GM18861 (cell line): Measurements from ENCODE around the gene ANKS1B.

Source experiments
- ATAC-seq: cut with Tn5 transposase; IDR thresholded peaks from one replicate; pipeline ENCODE4 v1.9.1; 2021; ENCODE audit not compliant: unreplicated experiment

The ANKS1B gene

GRCh38 chr12:99493197-99493596, 491.5 kb downstream of the ANKS1B start:
- ATAC-seq: no peak

DNA sequence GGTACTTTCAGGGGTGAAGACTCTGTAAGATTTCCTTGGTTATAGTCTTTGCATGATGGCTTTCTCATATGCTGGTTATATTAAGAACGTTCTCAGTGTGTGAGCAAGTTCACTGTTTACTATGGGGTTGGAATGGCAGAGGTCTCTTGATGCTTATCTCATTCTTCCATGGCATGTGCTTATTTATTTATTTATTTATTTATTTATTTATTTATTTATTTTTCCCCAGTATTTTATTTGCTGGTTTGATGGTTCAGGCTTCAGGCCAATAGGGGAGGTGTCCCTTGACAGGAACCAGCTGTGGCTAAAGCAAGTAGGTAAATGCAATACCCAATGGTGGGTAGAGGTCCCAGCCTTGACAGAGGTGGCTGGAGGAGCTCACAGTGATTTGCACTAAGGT, 498.5 kb downstream of the ANKS1B start:
- no peak for ATAC-seq

DNA sequence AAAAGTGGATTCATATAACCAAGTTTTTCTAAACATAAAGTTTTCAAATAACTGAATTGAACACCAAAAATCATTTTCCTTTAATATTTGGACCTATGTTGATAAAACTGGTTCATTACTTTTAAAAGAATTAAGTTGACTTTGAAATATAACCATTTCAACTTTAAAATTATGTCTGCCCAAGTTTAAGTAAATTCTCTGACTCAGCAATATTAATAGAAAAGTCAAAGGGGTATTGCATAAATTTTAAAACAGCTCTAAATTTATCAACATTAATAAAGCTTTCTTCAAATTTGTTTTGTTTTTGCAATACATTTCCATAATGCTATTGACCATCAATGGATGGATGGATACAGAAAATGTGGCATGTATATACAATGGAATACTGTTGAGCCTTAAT, 505.6 kb downstream of the ANKS1B start:
- ATAC-seq: no peak

DNA sequence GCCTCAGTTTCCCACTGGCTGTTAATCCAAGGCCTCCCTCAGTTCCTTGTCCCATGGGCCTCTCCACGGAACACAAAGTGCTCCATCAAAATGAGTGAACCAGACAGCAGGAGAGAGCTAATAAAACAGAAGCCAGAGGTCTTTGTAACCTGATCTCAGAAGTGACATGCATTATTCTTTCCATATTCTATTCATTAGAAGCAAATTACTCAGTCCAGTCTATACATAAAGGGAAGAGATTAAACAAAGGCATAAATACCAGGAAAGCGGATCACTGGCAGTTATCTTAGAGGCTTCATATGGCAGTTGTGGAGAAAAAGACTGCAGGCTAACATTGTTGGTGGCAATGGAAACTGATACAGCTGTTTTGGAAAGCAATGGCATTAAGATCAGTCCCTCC, 507.8 kb downstream of the ANKS1B start:
- ATAC-seq: no peak

DNA sequence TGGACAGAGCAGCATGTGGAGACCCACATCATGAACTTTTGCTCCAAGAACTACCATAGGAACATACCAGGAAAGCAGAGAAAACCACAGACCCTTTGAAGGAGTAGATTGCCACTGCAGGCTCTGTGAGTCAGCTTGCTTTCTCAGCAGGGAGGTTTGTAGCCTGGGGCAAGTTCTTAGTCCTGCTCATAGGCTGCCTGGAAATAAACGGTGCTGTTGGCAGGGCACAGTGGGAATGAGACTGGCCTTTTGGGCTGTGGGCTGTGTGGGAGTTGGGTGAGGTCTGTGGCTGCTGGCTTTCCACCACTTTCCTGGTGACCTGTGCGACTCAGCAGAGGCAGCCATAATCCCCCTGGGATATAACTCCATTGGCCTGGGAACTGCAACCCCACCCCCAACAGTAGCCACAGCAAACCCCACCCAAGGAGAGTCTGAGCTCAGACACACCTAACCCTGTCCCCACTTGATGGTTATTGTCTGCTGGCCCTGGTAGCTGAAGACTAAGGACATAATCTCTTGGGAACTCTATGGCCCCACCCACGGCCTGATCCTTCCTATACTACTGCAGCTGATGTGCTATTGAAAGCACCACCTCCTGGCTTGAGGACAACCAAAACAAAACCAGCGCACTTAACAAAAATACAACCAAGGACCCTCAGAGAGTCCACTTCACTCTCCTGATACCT, 529.2 kb downstream of the ANKS1B start:
- ATAC-seq: no peak

- ATAC-seq: no peak
Measured at GRCh38 chr12:99454539-99455172, 530.1 kb downstream of the ANKS1B start.

DNA sequence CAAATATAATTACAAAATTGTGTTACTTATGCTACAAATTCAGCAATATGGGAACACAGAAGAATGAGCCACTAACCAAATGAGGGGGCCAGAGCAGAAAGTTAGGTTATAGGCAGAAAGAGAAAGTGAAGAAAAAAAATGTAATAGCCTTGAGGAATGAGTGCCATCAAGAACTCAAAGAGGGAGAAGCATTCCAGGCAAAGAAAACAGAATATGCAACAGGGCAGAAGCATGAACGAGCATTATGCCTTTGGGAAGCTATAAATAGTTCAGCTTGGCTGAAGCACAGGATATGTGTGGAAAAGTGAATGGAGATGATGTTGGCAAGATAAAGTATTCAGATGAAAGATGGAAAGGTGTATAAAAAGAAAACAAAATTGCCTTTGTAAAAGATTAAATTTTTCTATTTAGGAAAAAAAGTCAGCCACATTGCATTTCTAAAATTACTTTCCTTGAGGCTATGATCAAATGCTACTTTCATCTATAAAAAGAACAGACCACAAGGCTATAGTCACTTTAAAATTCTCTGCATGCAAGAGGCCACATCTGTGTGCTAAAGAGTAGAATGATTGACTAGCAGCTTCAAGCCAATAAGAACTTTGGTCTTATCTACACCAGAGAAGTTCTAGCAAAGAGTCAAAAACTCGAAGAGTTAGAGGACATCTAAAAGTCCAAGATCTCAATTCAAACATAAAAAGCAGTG, 530.7 kb downstream of the ANKS1B start:
- ATAC-seq: peak; percentile 72

DNA sequence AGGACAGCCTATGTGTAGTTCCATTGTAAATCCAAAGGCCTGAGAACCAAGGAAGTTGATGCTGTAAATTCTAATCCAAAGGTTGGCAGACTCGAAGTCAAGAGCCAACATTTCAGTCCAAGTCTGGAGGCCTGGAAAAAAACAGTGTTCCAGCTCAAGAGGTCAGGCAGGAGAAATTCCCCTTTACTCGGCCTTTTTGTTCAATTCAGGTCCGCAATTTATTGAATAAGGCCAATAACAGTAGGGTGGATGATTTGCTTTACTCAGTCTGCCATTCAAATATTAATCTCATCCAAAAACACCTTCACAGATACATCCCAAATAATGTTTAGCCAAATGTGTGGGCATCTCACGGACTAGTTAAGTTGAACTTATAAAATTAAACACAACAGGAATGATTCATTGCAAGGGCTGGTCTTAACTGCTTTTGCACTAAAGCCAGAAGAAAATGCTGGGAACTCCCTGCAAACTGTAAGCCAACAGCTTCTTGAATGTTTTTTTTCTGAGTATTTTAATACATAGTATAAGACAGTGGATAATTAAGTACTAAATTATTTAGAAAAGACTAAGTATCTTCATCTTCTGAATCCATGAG, 534.6 kb downstream of the ANKS1B start:
- ATAC-seq: no peak

- peak; percentile 79 for ATAC-seq
Measured at GRCh38 chr12:99444859-99445316, 539.8 kb downstream of the ANKS1B start.

DNA sequence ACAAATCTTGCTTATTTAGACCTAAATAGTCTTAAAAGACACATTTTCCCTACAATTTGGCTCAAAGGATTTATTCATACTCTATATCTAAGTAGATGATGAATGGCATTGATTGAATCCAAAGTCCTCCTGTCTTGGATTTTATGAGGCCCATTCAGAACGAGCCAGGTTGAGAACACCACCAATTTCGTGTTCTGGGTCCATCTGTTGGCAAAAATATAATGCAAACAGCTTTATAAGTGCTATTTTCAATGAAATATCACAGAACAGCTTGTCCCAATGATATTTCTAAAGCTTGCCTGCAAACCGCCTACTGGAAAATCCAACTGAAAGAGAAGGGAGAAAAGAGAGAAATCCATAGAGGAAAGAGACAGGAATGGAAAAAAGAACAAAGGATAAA, 542.0 kb downstream of the ANKS1B start:
- ATAC-seq: no peak

DNA sequence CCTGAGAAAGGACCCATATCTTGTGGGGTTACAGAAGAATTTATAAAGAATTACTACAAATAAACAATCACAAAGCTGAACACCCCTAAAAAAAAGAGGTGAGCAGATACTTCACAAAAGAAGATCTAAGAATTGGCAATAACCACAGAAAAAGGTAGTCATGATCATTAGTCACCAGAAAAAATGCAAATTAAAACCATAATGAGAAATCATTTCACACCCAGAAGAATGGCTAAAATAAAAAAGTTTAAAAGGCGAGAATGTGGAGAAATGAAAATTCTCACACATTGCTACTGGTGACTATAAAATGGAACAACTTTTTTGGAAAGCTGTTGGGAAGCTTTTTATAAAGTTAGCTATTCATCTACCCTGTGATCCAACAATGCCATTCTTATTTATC, 545.3 kb downstream of the ANKS1B start:
- ATAC-seq: no peak

- peak; percentile 99 for ATAC-seq
Measured at GRCh38 chr12:99436584-99436983, 548.2 kb downstream of the ANKS1B start.

DNA sequence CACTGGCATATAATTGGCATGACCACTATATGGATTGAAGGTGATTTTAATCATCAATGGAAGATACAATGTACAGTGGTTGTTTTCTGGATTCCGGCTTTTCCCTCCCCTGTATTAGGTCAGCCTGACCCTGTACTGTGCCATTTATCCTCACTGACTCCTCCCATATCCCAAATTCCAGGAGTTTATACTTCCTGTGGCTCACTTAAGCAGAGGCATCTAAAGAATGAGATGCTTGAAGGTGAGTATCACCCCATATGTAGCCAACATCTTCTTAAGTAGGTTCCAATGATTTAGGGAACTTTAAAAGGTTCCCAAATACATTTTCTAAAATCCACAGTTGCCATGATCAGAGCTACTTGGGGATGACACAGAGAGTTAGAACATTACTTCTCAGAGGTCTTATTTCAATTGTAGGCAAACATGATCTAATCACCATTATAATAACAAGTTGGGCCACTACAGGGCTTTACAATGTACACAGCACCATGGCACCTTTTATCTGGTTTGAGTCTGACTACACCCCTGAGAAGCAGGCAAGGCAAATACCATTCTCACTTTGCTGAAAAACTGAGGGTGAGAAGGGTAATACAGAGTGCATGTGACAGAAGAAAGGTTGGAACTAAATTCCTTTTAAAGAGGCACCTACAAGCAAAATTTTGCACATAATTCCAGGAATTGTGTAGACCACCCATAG, 549.5 kb downstream of the ANKS1B start:
- ATAC-seq: no peak

DNA sequence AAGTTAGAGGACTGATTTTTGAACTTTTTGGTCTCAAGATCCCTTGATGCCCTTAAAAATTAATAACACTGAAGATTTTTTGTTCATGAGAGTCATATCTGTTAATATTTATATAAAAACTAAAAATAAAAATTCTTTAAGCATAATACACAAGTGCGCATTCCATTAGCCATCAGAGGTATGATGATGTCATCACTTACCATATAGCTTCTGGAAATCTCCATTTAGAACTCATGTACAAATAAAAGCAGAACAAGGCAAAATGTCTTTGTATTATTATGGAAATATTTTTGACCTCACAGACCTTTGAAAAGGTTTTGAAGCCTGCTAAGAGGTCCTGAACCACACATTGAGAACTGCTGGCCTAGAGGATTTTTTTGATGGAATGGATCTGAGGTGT, 551.6 kb downstream of the ANKS1B start:
- ATAC-seq: no peak

DNA sequence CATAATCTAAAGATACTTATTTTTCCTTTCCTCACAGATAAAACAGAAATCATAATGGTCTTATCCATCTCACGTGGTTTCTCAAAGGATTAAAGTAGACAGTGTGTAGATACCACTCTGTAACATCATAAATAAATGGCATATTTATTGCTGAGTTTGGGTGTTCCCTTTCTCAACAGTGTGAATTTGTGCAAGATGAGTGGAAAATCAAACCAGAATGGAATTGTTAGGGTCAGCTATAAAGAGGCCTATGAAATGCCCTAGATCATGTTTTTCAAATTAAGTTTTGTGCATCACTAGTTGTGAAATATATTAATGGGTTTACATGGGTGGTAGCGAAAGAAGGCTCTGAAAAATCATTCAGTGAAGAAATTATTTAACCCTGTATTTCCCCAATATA, 553.5 kb downstream of the ANKS1B start:
- no peak for ATAC-seq

DNA sequence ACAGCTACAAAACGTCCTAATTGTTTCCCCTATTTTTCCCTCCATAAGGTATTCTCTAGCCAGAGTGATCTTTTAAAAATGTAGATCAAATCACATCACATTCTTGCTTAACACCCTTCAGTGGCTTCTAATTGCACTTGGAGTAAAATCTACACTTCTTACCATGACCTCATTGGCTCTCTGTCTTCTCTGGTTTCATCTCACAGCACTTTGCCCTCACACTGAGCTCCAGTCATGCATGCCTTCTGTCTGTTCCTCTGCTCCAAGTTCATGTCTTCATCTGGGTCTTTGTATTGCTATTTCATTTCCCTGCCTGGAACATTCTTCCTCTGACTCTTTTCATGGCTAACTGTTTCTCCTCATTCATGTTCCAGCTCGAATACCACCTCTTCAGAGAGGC, 557.6 kb downstream of the ANKS1B start:
- peak; percentile 90 for ATAC-seq

DNA sequence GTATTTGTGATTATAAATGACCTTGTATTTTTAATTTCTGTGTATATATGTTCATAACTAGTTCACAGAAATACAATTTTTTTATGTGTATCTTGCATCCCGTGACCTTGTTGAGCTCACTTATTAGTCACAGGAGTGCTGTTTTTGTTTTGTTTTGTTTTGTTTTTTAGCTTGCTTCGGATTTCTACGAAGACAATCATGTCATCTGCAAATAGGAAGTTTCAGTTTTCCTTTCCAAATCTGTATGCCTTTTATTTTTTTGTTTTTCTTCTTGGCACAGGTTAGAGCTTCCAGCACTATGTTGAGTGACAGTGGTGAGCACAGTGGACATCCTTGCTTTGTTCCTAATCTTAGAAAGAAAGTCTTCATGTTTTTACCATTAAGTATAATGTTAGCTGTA, 566.4 kb downstream of the ANKS1B start:
- no peak for ATAC-seq

GRCh38 chr12:99413751-99414150, 571.0 kb downstream of the ANKS1B start:
- no peak for ATAC-seq

DNA sequence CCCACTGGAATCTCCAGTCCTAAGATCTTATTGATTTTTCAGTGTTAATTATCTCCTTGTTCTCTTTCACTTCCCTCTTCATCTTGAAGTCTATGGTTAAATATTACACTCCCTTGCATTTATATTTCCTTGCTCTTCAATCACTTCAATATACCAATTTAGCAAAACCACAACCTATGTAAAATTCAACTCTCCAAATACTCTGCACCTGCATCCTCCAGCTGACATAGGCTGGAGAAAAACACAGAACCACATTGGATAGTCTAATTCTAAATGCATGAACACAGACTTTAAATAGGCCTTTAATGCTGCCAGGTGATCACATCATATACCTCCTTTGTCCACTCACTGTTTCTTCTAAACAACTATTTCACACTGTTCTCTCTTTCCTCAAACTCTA, 591.0 kb downstream of the ANKS1B start:
- peak; percentile 93 for ATAC-seq

DNA sequence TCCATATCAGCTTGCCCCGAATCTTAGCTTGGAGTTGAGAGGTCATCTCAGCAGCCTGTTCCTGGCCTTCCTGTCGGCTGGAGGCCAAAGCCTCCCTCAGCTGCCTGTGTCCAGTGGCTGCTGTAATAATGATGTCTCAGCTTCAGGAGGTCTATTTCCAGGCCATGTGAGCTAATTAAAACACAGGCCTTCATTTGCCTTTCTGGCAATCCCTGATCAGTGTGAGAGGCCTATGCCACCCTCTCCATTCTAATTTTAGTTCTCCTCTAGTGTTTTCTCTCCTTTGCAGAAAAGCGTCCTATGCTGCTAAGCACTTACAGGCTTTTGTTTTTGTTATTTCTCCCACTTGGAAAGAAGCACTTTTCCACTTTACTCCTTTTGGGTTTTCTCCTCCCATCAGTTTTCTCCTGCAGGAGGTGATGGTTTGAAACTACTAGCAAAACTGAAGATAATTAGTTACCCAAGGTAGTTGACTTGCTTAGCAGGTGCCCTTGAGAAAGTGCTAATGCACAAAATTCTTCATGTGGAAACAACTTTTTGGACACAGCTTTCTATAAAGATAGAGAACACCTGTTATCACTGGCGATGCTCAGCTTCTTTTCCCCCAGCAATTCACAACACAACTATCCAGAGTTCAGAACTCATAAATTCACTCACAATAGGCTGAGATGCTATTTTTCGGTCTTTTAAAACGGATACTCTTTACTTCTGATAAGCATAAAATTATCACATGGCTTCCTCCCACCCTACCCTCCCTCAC, 592.5 kb downstream of the ANKS1B start:
- no peak for ATAC-seq

DNA sequence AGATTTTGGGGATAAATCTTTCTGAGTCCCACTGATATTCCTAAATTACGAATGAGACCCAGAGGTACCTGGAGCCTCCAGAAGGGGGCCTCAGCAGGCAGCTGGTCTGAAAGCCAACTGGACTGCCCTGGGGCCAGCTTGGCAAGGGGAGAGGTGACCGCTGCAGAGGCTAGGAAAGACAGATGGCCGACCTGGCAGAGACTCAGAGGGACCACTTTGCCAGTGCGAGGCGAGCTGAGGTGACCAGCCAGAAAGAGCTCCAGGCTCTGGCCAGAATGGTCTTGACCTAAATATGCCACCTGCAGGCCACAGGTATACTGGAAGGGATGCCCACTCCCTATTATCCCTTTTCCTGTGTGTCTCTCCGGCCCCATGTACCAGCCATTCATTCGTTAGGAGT, 594.0 kb downstream of the ANKS1B start:
- ATAC-seq: no peak
